Smooth muscle cell (in vitro differentiated cells): ENCODE data around the gene ZXDC. TPM values are rescaled to one million over a fixed set of nuclear protein-coding genes. Genes with fewer than 3 reads are reported as not detected.

Experiments used
- DNase-seq: peaks from one replicate; lab custom pipeline; 2025; ENCODE audit not compliant: unreplicated experiment; lab: John Stamatoyannopoulos, UW
- H2AFZ ChIP-seq: fragments of 200-600 bp; sonication (generic); 2 replicates; pipeline ENCODE4 v1.6.0; 2016; ENCODE audit warnings: antibody characterized with exemption, low read depth, mild to moderate bottlenecking
- H3F3A ChIP-seq: fragments of 200-600 bp; sonication (generic); 2 replicates; pipeline ENCODE4 v1.6.0; 2017; ENCODE audit warnings: antibody characterized with exemption, low read depth
- H3K27ac ChIP-seq: fragments of 200-600 bp; sonication (generic); 2 replicates; pipeline ENCODE4 v1.5.1; 2016; ENCODE audit warnings: low read depth, mild to moderate bottlenecking
- H3K27me3 ChIP-seq: fragments of 200-600 bp; sonication (generic); 2 replicates; pipeline ENCODE4 v1.6.1; 2016; ENCODE audit warnings: low read depth, mild to moderate bottlenecking
- H3K36me3 ChIP-seq: fragments of 200-600 bp; sonication (generic); 2 replicates; pipeline ENCODE4 v1.5.1; 2016; ENCODE audit warnings: low read depth
- H3K4me1 ChIP-seq: fragments of 200-600 bp; sonication (generic); 2 replicates; pipeline ENCODE4 v1.5.1; 2016; ENCODE audit warnings: low read depth
- H3K4me2 ChIP-seq: fragments of 200-600 bp; sonication (generic); 2 replicates; pipeline ENCODE4 v1.6.0; 2016; ENCODE audit warnings: mild to moderate bottlenecking
- H3K4me3 ChIP-seq: fragments of 200-600 bp; sonication (generic); 2 replicates; pipeline ENCODE4 v1.5.1; 2016; ENCODE audit warnings: mild to moderate bottlenecking
- H3K79me2 ChIP-seq: fragments of 200-600 bp; sonication (generic); 2 replicates; pipeline ENCODE4 v1.6.0; 2016; ENCODE audit warnings: low read depth, mild to moderate bottlenecking
- H3K9ac ChIP-seq: fragments of 200-600 bp; sonication (generic); 2 replicates; pipeline ENCODE4 v1.6.0; 2016; ENCODE audit warnings: low read depth
- H3K9me3 ChIP-seq: fragments of 200-600 bp; sonication (generic); replicated peaks from 2 replicates; pipeline ENCODE4 v1.5.1; 2016; ENCODE audit warnings: low read depth
- H4K20me1 ChIP-seq: fragments of 200-600 bp; sonication (generic); 2 replicates; pipeline ENCODE4 v1.6.0; 2016; ENCODE audit warnings: low read depth
- CTCF ChIP-seq: fragments of 200-600 bp; sonication (generic); IDR thresholded peaks from 2 replicates; pipeline ENCODE4 v1.5.1; 2017; ENCODE audit warnings: borderline replicate concordance, mild to moderate bottlenecking, antibody characterized with exemption; ENCODE audit not compliant: insufficient read depth, poor library complexity, severe bottlenecking
- WGBS: methylation state at CpG from one replicate; pipeline ENCODE4 v1.1.7; 2016; ENCODE audit warnings: low lambda C conversion rate; 5-methylcytosine and 5-hydroxymethylcytosine counted together
- polyA plus RNA-seq: library from polyadenylated mRNA; unstranded; fragments of >200 nt; fragmentation: Nextera tagmentation; extraction: Ambion mirVana; gene quantifications from 2 replicates; pipeline ENCODE4 v1.2.1, GENCODE V29; 2016
- total RNA-seq: library from RNA; depleted of rRNA; stranded (reverse); fragments of >200 nt; gene quantifications from 2 replicates; pipeline ENCODE4 v1.2.3, GENCODE V29; 2014

Gene ZXDC
- total and polyA plus RNA-seq, 2 experiments from 2014 or later: 9.2 to 20.4 TPM

- H3K79me2 ChIP-seq: no peaks in the 10 kb centered on the region
- no peak overlapping the region for H3K9ac ChIP-seq
- no peak for TF ChIP-seq CTCF
- no peaks in the 10 kb centered on the region for H3K4me1 ChIP-seq
- H3K27me3 ChIP-seq: no peaks in the 10 kb centered on the region
- no peaks in the 10 kb centered on the region for H3K9me3 ChIP-seq
- H3K4me2 ChIP-seq: no peak overlapping the region
- no peak overlapping the region for H3K27ac ChIP-seq
- no peak for DNase-seq
- H2AFZ ChIP-seq: no peak overlapping the region
- no peaks in the 10 kb centered on the region for H4K20me1 ChIP-seq
- no peak overlapping the region for H3K4me3 ChIP-seq
- no peaks in the 10 kb centered on the region for H3K36me3 ChIP-seq
- 77% methylated on average over 11 of the region's 15 CpGs for WGBS
- no peaks in the 10 kb centered on the region for H3F3A ChIP-seq
Observed at GRCh38 chr3:126482503-126483255, 7.0 kb upstream of the ZXDC start.

DNA sequence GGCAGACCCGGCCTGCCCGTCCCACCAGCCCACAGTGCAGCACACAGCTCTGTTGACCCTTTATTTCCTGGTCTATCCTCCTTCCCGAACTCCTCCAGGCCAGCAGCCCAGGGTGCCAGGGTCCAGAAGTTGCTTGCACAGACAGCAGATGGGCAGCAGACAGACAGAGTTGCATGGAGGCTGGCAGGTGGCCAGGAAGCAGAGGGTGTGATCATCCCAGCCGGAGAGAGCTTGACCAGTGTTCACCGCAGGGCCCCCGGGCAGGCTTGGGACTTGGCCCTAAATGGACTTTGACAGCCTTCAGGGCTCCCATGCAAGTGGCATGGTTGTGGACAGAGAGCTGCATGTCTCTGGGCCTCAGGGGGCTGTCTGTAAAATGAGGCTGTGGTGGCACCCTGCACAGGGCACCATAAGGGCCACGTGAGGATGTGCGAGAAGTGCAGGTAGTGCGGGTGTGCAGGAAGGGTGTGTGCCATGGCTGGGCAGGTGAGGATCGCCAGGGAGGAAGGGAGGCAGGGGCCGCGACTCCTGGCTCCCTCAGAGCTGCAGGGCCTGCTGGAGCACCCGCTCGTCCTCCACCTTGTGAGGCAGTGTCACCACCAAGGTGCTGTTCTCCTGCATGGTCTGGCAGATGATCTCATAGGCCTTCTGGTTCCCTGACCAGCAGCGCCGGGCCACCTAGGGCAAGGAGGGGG lies 6.3 kb upstream of the ZXDC start:
- H2AFZ ChIP-seq: no peak overlapping the region
- no peak for TF ChIP-seq CTCF
- no peak overlapping the region for H3K9ac ChIP-seq
- H3K27me3 ChIP-seq: no peaks in the 10 kb centered on the region
- WGBS: 91% methylated on average over 16 of the region's 16 CpGs
- H3F3A ChIP-seq: no peaks in the 10 kb centered on the region
- H3K9me3 ChIP-seq: no peaks in the 10 kb centered on the region
- no peaks in the 10 kb centered on the region for H3K79me2 ChIP-seq
- H3K36me3 ChIP-seq: no peaks in the 10 kb centered on the region
- no peak overlapping the region for H3K27ac ChIP-seq
- H3K4me3 ChIP-seq: no peak overlapping the region
- H4K20me1 ChIP-seq: no peaks in the 10 kb centered on the region
- no peak for DNase-seq
- no peaks in the 10 kb centered on the region for H3K4me1 ChIP-seq
- H3K4me2 ChIP-seq: no peak overlapping the region

DNA sequence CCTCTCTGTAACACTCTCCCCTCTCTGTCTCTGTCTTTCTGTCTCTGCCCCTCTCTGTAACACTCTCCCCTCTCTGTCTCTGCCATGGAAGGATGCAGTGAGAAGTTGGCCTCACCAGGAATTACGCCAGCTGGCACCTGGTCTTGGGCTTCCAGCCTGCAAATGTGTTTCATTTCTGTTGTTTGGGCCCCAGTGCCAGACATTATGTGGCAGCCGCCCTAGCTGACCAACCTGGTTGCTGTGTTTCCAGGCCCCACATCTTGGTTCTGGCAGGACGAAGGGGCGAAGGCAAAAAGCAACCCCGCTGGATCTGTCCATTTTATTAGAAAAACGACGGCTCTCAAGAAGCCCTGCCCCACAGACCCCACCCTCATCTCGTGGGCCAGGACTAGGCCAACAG lies 5.2 kb upstream of the ZXDC start:
- DNase-seq: no peak
- Histone ChIP-seq H3F3A (no peaks in the 10 kb centered on the region), H3K9ac (no peak overlapping the region), H4K20me1 (no peaks in the 10 kb centered on the region), H3K4me2 (no peak overlapping the region), H3K27ac (no peak overlapping the region), H3K27me3 (no peaks in the 10 kb centered on the region), H3K4me3 (no peak overlapping the region), H3K36me3 (no peaks in the 10 kb centered on the region), H3K4me1 (peaks cover 5% of the 10 kb centered on the region), H3K9me3 (no peaks in the 10 kb centered on the region), H2AFZ (no peak overlapping the region), H3K79me2 (no peaks in the 10 kb centered on the region)
- TF ChIP-seq CTCF: no peak
- 95% methylated on average over 8 of the region's 8 CpGs for WGBS

DNA sequence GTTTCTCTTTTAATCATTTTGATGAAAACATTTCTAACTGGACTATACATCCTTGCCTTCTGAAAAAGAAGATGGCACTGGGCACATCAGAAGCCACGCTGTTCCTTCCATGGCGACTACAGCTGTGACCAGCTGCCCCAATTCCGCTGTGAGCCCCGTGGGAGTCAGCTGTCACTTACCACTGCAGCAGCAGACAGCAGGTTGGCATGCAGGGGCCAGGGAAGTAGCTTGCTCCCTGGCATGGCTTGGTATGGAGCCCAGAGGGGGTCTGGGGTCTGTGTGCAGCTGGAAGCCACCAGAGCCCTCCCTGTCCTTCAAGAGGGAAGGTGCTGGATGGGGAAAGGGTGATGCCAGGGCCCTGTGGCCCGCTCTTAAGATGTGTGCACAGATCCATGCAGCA lies 4.5 kb upstream of the ZXDC start:
- Histone ChIP-seq H4K20me1 (no peaks in the 10 kb centered on the region), H2AFZ (no peak overlapping the region), H3K79me2 (no peaks in the 10 kb centered on the region), H3K4me1 (peaks cover 5% of the 10 kb centered on the region), H3K27me3 (no peaks in the 10 kb centered on the region), H3K4me3 (no peak overlapping the region), H3K27ac (no peak overlapping the region), H3K9ac (no peak overlapping the region), H3K9me3 (no peaks in the 10 kb centered on the region), H3K36me3 (no peaks in the 10 kb centered on the region), H3F3A (no peaks in the 10 kb centered on the region), H3K4me2 (no peak overlapping the region)
- no peak for TF ChIP-seq CTCF
- 94% methylated on average over 4 of the region's 5 CpGs for WGBS
- DNase-seq: no peak
